Measurements from ENCODE around the gene GPR65. TPM values are rescaled to one million over a fixed set of nuclear protein-coding genes. Genes with fewer than 3 reads are reported as not detected.

The GPR65 gene
- total RNA-seq, 2 donors from 2014 or later = 0.57 to 0.73 TPM

DNA sequence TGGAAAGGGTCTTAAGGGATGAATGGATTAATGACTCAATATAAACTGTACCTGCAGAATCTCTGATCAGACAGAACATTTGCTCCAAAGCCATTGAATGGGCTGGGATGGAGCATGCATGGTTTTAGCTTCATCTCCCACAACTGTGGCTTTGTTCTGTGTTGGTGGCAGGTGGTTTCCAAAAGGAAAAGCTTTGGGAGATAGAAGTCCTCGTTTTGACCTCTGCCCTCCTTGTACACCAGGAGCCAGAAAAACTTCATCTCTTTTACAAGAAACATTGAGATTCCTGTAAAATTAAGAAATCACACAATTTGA is 39.5 kb downstream of the GPR65 start:
- no peaks in the 10 kb centered on the region for H3K36me3 ChIP-seq
- intact Hi-C loops (cut with DNase I) = no loop called here
- no peaks in the 10 kb centered on the region for H3K9me3 ChIP-seq
- no peaks in the 10 kb centered on the region for H3K4me1 ChIP-seq (replicated peaks)
- H3K27me3 ChIP-seq (replicated peaks; ENCODE audit: insufficient read depth) = no peaks in the 10 kb centered on the region
- no peak overlapping the region for H3K27ac ChIP-seq
- no peak for TF ChIP-seq POLR2AphosphoS5 (IDR thresholded peaks at IDR 0.05)
- TF ChIP-seq, protein P1, sequence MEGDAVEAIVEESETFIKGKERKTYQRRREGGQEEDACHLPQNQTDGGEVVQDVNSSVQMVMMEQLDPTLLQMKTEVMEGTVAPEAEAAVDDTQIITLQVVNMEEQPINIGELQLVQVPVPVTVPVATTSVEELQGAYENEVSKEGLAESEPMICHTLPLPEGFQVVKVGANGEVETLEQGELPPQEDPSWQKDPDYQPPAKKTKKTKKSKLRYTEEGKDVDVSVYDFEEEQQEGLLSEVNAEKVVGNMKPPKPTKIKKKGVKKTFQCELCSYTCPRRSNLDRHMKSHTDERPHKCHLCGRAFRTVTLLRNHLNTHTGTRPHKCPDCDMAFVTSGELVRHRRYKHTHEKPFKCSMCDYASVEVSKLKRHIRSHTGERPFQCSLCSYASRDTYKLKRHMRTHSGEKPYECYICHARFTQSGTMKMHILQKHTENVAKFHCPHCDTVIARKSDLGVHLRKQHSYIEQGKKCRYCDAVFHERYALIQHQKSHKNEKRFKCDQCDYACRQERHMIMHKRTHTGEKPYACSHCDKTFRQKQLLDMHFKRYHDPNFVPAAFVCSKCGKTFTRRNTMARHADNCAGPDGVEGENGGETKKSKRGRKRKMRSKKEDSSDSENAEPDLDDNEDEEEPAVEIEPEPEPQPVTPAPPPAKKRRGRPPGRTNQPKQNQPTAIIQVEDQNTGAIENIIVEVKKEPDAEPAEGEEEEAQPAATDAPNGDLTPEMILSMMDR (IDR thresholded peaks at IDR 0.05) = no peak
- no peak for TF ChIP-seq POLR2A (IDR thresholded peaks at IDR 0.05)
- 44% methylated on average over 1 of the region's 1 CpG for WGBS
- DNase-seq (ENCODE audit: low spot score) = no peak
- no peak overlapping the region for H3K4me3 ChIP-seq

DNA sequence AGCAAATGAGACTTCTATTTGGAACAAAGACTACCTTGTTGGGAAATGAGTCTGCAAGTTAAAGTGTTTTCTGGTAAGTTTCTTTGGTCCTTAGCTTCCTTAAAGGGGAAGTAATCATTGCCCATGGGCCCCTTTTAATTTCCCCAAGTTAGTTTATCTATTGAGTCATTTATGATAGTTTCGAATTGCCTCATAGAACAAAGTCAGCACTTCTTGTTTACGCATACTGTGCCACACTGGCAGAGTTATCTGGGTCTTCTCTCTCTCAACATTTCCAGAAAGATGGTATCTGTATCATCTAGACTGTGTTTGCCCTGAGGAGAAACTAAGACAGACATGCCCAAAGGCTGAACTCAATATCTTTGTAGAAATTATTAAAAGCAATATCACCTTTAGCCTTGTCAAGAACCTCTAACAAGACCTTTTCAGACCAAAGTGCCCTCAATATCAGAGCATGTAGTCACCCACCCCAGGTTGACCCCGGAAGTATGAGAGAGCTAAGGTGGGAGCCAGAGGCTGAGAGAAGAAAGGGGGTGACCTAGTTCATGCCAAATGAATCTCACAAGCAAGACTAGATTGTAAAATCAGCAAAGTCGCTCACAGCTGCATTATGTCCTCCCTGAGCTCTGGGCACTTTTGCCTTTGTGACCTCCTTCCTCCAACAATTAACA is 40.0 kb downstream of the GPR65 start:
- intact Hi-C loops (cut with DNase I) = no loop called here
- Histone ChIP-seq H3K27me3 (replicated peaks; ENCODE audit: insufficient read depth) (no peaks in the 10 kb centered on the region), H3K9me3 (no peaks in the 10 kb centered on the region), H3K27ac (no peak overlapping the region), H3K4me1 (replicated peaks) (no peaks in the 10 kb centered on the region), H3K4me3 (no peak overlapping the region), H3K36me3 (no peaks in the 10 kb centered on the region)
- no peak for DNase-seq (ENCODE audit: low spot score)
- TF ChIP-seq POLR2A (IDR thresholded peaks at IDR 0.05) (no peak), POLR2AphosphoS5 (IDR thresholded peaks at IDR 0.05) (no peak)
- TF ChIP-seq, protein P1 (IDR thresholded peaks at IDR 0.05) = no peak
- 64% methylated on average over 4 of the region's 4 CpGs for WGBS

DNA sequence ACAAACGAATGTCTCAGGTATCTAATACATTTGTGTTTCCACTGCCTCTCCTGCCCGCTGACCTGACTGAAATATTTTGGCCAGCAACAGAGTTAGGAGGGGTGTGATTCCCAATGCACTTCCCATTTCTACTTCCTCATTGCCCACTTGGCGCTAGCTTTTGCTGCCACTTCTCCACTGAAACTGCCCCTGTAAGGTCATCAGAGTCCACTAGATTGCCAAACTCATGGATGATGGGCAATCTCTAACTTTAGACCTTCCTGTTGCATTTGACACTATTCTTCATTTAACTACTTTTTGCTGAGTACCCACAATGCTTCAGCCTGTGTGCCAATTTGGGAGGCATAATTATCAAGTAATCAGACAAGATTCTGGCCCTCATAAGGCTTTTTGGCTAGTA is 40.8 kb downstream of the GPR65 start:
- intact Hi-C loops (cut with DNase I) = no loop called here
- Histone ChIP-seq H3K4me3 (no peak overlapping the region), H3K36me3 (no peaks in the 10 kb centered on the region), H3K27me3 (replicated peaks; ENCODE audit: insufficient read depth) (no peaks in the 10 kb centered on the region), H3K9me3 (no peaks in the 10 kb centered on the region), H3K4me1 (replicated peaks) (no peaks in the 10 kb centered on the region), H3K27ac (no peak overlapping the region)
- TF ChIP-seq, protein P1 (IDR thresholded peaks at IDR 0.05) = no peak
- TF ChIP-seq POLR2AphosphoS5 (IDR thresholded peaks at IDR 0.05) (no peak), POLR2A (IDR thresholded peaks at IDR 0.05) (no peak)
- DNase-seq (ENCODE audit: low spot score) = no peak
- WGBS = 85% methylated on average over 3 of the region's 3 CpGs

DNA sequence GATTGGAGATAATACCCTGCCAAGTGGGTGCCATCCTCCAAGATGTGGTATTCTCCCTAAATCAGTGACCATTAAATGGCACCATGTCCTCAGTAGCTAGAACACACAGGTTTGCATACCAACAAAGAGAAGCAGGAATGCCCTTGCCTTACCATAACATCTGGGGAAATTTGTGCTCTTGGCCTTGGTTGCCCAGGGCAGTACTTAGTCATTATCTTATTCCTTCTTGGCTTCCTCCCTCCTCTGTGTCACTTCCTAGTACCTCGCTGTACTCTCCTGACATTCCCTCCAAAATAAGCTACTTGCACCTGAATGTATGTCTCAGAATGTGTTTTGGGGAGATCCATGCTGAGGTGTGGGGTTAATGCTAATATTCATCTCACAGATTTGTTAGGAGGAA is 43.4 kb downstream of the GPR65 start:
- intact Hi-C loops (cut with DNase I) = no loop called here
- Histone ChIP-seq H3K27me3 (replicated peaks; ENCODE audit: insufficient read depth) (no peaks in the 10 kb centered on the region), H3K27ac (no peak overlapping the region), H3K36me3 (no peaks in the 10 kb centered on the region), H3K4me1 (replicated peaks) (no peaks in the 10 kb centered on the region), H3K4me3 (no peak overlapping the region), H3K9me3 (no peaks in the 10 kb centered on the region)
- 80% methylated on average over 1 of the region's 1 CpG for WGBS
- TF ChIP-seq POLR2AphosphoS5 (IDR thresholded peaks at IDR 0.05) (no peak), POLR2A (IDR thresholded peaks at IDR 0.05) (no peak)
- DNase-seq (ENCODE audit: low spot score) = no peak

DNA sequence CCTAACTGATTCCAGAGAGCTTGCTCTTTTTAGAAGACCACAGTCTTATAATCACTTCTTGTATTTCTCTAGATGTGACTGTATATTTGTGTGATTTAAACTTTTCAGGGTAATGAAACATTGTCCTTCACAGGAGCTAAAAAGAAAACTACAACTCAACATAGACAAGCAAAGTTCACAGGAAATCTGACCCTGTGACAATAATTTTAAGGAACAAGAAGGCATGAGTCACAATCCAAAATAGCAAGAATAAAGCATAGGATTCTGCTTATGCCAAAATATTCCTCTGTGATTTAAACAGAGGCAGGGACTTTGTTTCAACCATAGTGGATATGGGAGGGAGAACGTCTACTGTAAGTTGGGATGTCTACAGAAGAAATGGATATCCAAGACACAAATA is 44.3 kb downstream of the GPR65 start:
- no peaks in the 10 kb centered on the region for H3K36me3 ChIP-seq
- no peaks in the 10 kb centered on the region for H3K27me3 ChIP-seq (replicated peaks; ENCODE audit: insufficient read depth)
- no peak overlapping the region for H3K27ac ChIP-seq
- WGBS = 79% methylated on average over 1 of the region's 1 CpG
- no peaks in the 10 kb centered on the region for H3K9me3 ChIP-seq
- intact Hi-C loops (cut with DNase I) = no loop called here
- no peaks in the 10 kb centered on the region for H3K4me1 ChIP-seq (replicated peaks)
- TF ChIP-seq POLR2AphosphoS5 (IDR thresholded peaks at IDR 0.05) = no peak
- TF ChIP-seq POLR2A (IDR thresholded peaks at IDR 0.05) = no peak
- TF ChIP-seq, protein P1 (IDR thresholded peaks at IDR 0.05) = no peak
- no peak for DNase-seq (ENCODE audit: low spot score)
- H3K4me3 ChIP-seq = no peak overlapping the region

Measured in prostate gland (tissue), 2 donors.